CD14-positive monocyte (primary cell): ENCODE results near the gene GATC. TPM values are rescaled to one million over a fixed set of nuclear protein-coding genes. Genes with fewer than 3 reads are reported as not detected.

ENCODE experiments used
- DNase-seq, 3 donors: peaks; one replicate each; pipeline ENCODE4 v3.0.0-alpha.2; 2011 to 2022
- H2AFZ ChIP-seq: 2 replicates; pipeline ENCODE4 v1.6.0; 2012; ENCODE audit warnings: mild to moderate bottlenecking, low read depth, low read length, inconsistent platforms; ENCODE audit not compliant: insufficient read depth, poor library complexity, severe bottlenecking
- H3K27ac ChIP-seq, 2 donors: 1 replicate in 1 of 2; 2 replicates in 1 of 2; pipeline ENCODE4 v1.5.1; 2012 to 2013; ENCODE audit warnings: low read length in 2 of 2, control low read depth in 1 of 2, inconsistent platforms in 1 of 2, low read depth in 1 of 2, mild to moderate bottlenecking in 1 of 2
- H3K27me3 ChIP-seq, 2 donors: one replicate each; pipeline versions ENCODE4 v1.6.0 to v1.6.1; 2011 to 2013; ENCODE audit warnings: low read length in 2 of 2; ENCODE audit not compliant: control insufficient read depth in 2 of 2, insufficient read depth in 2 of 2
- H3K36me3 ChIP-seq, 2 donors: replicated peaks in 1 of 2; 1 replicate in 1 of 2; 2 replicates in 1 of 2; pipeline versions ENCODE4 v1.5.1 to v1.6.1; 2012 to 2013; ENCODE audit warnings: low read length in 2 of 2, control low read depth in 1 of 2, inconsistent platforms in 1 of 2, mild to moderate bottlenecking in 1 of 2; ENCODE audit not compliant: insufficient read depth in 2 of 2, control insufficient read depth in 1 of 2
- H3K4me1 ChIP-seq, 2 donors: 1 replicate in 1 of 2; 2 replicates in 1 of 2; pipeline versions ENCODE4 v1.5.1 to v1.6.1; 2012 to 2013; ENCODE audit warnings: low read length in 2 of 2, control low read depth in 1 of 2, inconsistent platforms in 1 of 2, mild to moderate bottlenecking in 1 of 2, moderate library complexity in 1 of 2; ENCODE audit not compliant: insufficient read depth in 2 of 2, control insufficient read depth in 1 of 2
- H3K4me2 ChIP-seq: replicated peaks from 2 replicates; pipeline ENCODE3; 2012; ENCODE audit warnings: low read length, moderate library complexity, mild to moderate bottlenecking; ENCODE audit not compliant: poor library complexity, severe bottlenecking; ENCODE audit errors: extremely low read depth
- H3K4me3 ChIP-seq, 3 experiments: fragments of 200-600 bp in 1 of 3; sonication (generic) in 1 of 3; replicated peaks in 1 of 3; 1 replicate in 2 of 3; 2 replicates in 1 of 3; pipeline ENCODE4 v1.5.1; 2011 to 2013; ENCODE audit warnings: low read length in 3 of 3, mild to moderate bottlenecking in 3 of 3, control low read depth in 2 of 3, low read depth in 2 of 3, inconsistent platforms in 1 of 3, moderate library complexity in 1 of 3
- H3K79me2 ChIP-seq: 2 replicates; pipeline ENCODE4 v1.6.0; 2012; ENCODE audit warnings: mild to moderate bottlenecking, control low read depth, inconsistent platforms, low read length, moderate library complexity; ENCODE audit not compliant: insufficient read depth
- H3K9ac ChIP-seq: 2 replicates; pipeline ENCODE4 v1.6.0; 2017; ENCODE audit warnings: low read length, mild to moderate bottlenecking; ENCODE audit not compliant: insufficient read depth, poor library complexity, severe bottlenecking
- H3K9me3 ChIP-seq, 2 donors: replicated peaks in 1 of 2; 1 replicate in 1 of 2; 2 replicates in 1 of 2; pipeline versions ENCODE4 v1.5.1 to v1.6.1; 2012 to 2013; ENCODE audit warnings: low read length in 2 of 2, control low read depth in 1 of 2; ENCODE audit not compliant: control insufficient read depth in 1 of 2, insufficient read depth in 1 of 2
- H4K20me1 ChIP-seq: 2 replicates; pipeline ENCODE4 v1.6.0; 2012; ENCODE audit warnings: mild to moderate bottlenecking, low read length, control low read depth, moderate library complexity; ENCODE audit not compliant: insufficient read depth
- H3K27ac Mint-ChIP-seq, 7 donors: one replicate each; pipeline ENCODE4 v1.8.0; 2020; ENCODE audit warnings: mild to moderate bottlenecking in 7 of 7, mixed read lengths in 7 of 7, moderate library complexity in 6 of 7, inconsistent platforms in 2 of 7
- H3K27me3 Mint-ChIP-seq, 3 donors: one replicate each; pipeline ENCODE4 v1.8.0; 2021 to 2022; ENCODE audit warnings: low read depth in 3 of 3, mild to moderate bottlenecking in 3 of 3, mixed read lengths in 3 of 3, moderate library complexity in 3 of 3, inconsistent platforms in 1 of 3
- H3K36me3 Mint-ChIP-seq, 2 donors: one replicate each; pipeline ENCODE4 v1.8.0; 2020; ENCODE audit warnings: mixed read lengths in 2 of 2, inconsistent platforms in 1 of 2, mild to moderate bottlenecking in 1 of 2
- H3K4me1 Mint-ChIP-seq: one replicate; pipeline ENCODE4 v1.8.0; 2020; ENCODE audit warnings: mild to moderate bottlenecking, mixed read lengths
- H3K4me3 Mint-ChIP-seq, 2 donors: one replicate each; pipeline ENCODE4 v1.8.0; 2020; ENCODE audit warnings: mild to moderate bottlenecking in 2 of 2, mixed read lengths in 2 of 2, moderate library complexity in 1 of 2
- H3K9me3 Mint-ChIP-seq, 7 donors: one replicate each; pipeline ENCODE4 v1.8.0; 2020 to 2022; ENCODE audit warnings: mixed read lengths in 7 of 7, mild to moderate bottlenecking in 6 of 7, moderate library complexity in 6 of 7, inconsistent platforms in 2 of 7
- CTCF ChIP-seq: fragments of 200-600 bp; IDR thresholded peaks from one replicate; pipeline ENCODE4 v1.8.0; 2022; ENCODE audit warnings: antibody characterized with exemption, mild to moderate bottlenecking
- WGBS: methylation state at CpG from one replicate; pipeline ENCODE4 v1.1.5; 2013; ENCODE audit warnings: missing lambda C conversion rate; ENCODE audit not compliant: insufficient coverage; 5-methylcytosine and 5-hydroxymethylcytosine counted together
- intact Hi-C, 2 donors: fragments of 100-400 bp; cut with micrococcal nuclease; formaldehyde crosslinking; loops; one replicate each; pipeline versions ENCODE4 v1.15.0 to v1.15.1; 2023
- polyA plus RNA-seq, 3 donors: library from polyadenylated mRNA; depleted of rRNA in 1 of 3; unstranded in 2 of 3; stranded (reverse) in 1 of 3; fragments of 300-500 nt in 2 of 3; fragments of >200 nt in 1 of 3; fragmentation: Illumina TruSeq in 2 of 3; gene quantifications; 1 replicate in 2 of 3; 2 replicates in 1 of 3; pipeline ENCODE4 v1.2.3, GENCODE V29; 2012 to 2021

Gene GATC
- polyA plus RNA-seq, 3 donors, result 10.7 to 13.8 (median 11.3) TPM

DNA sequence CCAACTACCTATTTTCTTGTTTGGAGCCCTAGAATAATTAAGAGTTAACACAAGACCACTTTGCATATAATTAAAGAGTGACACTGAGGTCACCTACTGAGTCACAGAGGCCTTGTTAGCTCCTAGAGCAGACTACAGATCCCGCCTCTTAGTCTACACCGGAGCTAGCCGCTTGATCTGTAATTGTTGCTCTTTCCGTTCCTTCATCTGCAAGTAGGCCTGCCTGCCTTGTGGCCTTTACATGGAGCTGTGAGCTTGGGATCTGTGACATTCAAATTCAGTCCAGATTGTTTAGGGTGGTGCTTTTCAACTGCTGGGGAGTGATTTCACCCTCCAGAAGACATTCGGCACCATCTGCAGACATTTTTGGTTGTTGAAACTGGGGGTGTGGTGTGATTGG lies 44.1 kb downstream of the GATC start:
- no peak overlapping the region for H3K4me3 Mint-ChIP-seq
- Histone ChIP-seq H3K36me3 (no peaks in the 10 kb centered on the region), H3K27me3 (no peaks in the 10 kb centered on the region), H4K20me1 (no peaks in the 10 kb centered on the region), H3K4me2 (no peak overlapping the region), H3K9ac (no peak overlapping the region), H3K4me1 (peaks cover 3 to 4% of the 10 kb centered on the region in 2 donors), H2AFZ (no peak overlapping the region), H3K9me3 (no peaks in the 10 kb centered on the region), H3K4me3 (no peak overlapping the region), H3K79me2 (no peaks in the 10 kb centered on the region), H3K27ac (no peak overlapping the region)
- no peak overlapping the region for H3K27ac Mint-ChIP-seq
- H3K27me3 Mint-ChIP-seq, result peaks cover 0 to 2% (median 1%) of the 10 kb centered on the region in 3 donors
- H3K9me3 Mint-ChIP-seq, result no peaks in the 10 kb centered on the region
- TF ChIP-seq CTCF, result no peak
- intact Hi-C loops, result no loop called here
- 100% methylated on average over 4 of the region's 5 CpGs for WGBS
- peaks cover 8% of the 10 kb centered on the region for H3K4me1 Mint-ChIP-seq
- DNase-seq, result no peak
- no peaks in the 10 kb centered on the region for H3K36me3 Mint-ChIP-seq

DNA sequence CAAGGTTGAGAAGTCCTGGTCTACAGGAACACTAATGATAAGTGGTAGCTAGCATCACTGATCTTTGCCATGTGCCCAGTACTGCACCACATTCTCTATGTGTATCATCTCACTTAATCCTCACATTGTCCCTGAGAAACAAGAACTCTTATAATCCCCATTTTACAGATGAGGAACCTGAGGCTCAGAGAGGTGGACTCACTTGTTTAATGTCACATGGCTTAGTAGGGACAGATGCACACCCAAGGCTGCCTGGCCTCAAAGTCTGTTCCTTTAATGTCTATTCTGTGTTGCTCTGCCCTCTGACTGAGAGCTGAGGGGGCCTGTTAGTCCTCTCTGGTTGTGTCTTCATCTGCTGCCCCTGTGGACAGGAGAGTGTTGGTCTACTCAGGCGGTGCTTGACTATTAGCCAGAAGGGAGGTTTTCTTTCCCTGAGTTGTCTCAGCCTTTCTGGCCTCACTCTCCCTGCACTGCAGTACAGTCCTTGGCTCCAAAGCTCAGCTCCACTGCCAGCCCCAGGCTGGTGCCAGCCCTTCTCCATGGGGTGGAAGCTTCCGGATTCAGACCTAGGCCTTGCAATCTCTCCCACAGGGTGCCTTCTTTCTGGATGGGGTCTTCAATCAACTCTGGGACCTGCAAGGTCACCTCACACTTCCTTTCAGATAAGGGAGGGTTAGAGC lies 44.7 kb downstream of the GATC start:
- Histone ChIP-seq H2AFZ (no peak overlapping the region), H3K27me3 (no peaks in the 10 kb centered on the region), H3K9ac (no peak overlapping the region), H3K27ac (no peak overlapping the region), H3K9me3 (no peaks in the 10 kb centered on the region), H3K4me3 (no peak overlapping the region), H4K20me1 (no peaks in the 10 kb centered on the region), H3K79me2 (peaks cover 2% of the 10 kb centered on the region), H3K4me1 (peaks cover 4 to 6% of the 10 kb centered on the region in 2 donors), H3K36me3 (no peaks in the 10 kb centered on the region), H3K4me2 (no peak overlapping the region)
- intact Hi-C loops, result no loop called here
- DNase-seq, result no peak
- no peak overlapping the region for H3K4me3 Mint-ChIP-seq
- H3K4me1 Mint-ChIP-seq, result peaks cover 9% of the 10 kb centered on the region
- H3K27me3 Mint-ChIP-seq, result peaks cover 0 to 2% (median 1%) of the 10 kb centered on the region in 3 donors
- H3K36me3 Mint-ChIP-seq, result no peaks in the 10 kb centered on the region
- 100% methylated on average over 1 of the region's 2 CpGs for WGBS
- peak overlapping the region in 2 of 7 donors; percentile 43 to 67 for H3K27ac Mint-ChIP-seq
- no peaks in the 10 kb centered on the region for H3K9me3 Mint-ChIP-seq
- no peak for TF ChIP-seq CTCF
